ENCODE measurements around the gene SMAD7. TPM values are rescaled to one million over a fixed set of nuclear protein-coding genes. Genes with fewer than 3 reads are reported as not detected.

The SMAD7 gene
- total RNA-seq, 1 donor from 2014 or later: 53.6 TPM

DNA sequence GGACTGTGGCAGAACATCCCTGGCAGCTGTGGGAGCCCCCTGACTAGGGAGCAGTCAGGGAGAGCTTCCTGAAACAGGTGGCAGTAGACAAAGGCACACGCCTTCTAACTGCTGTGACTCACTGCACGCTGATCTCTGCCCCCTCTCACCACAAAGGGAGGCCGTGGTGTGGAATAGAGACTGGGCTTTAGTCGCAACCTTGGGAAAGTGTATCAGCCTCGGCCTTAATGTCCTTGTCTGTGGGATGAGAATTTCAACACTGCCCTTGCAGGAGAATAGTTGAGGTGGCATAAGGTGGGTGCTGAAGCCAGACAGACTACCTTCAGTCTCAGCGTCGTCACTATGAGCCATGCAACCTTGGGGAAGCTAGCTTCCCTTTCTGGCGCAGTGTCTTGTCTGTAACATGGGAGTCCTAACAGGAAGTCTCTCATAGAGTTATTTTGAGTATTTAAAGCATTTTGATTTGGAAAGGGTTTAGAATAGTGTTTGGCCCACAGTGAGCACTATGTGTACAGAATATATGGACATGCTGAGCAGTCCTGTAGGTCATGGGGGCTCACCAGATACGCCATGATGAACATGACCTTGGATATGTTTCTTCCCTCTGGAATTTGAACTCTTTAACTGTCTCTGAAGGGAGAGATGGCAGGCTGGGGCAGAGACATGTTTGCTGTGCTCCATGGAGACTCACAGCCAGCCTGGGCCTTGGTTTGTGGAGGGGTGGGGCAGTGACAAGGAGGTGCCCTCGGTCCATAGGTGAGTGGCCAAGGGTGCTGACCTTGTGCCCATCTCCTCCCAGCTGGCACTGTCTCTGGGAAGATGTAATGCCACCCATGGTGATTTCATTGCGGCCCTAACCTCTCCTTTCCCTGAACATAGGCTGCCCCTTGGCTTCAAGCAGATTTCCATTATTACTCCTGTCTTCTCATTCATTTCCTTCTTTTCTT lies 29.5 kb upstream of the SMAD7 start:
- no peak for TF ChIP-seq CTCF (IDR thresholded peaks at IDR 0.05)
- H3K9me3 Mint-ChIP-seq (ENCODE audit: unreplicated experiment): no peaks in the 10 kb centered on the region
- H3K4me3 Mint-ChIP-seq (ENCODE audit: unreplicated experiment): no peak overlapping the region
- DNase-seq (ENCODE audit: extremely low spot score, unreplicated experiment): no peak
- peaks cover 32% of the 10 kb centered on the region for H3K4me1 Mint-ChIP-seq (ENCODE audit: unreplicated experiment)
- H3K27ac Mint-ChIP-seq (ENCODE audit: unreplicated experiment): peak overlapping the region; percentile 31
- no peaks in the 10 kb centered on the region for H3K27me3 Mint-ChIP-seq (ENCODE audit: unreplicated experiment)
- no peaks in the 10 kb centered on the region for H3K36me3 Mint-ChIP-seq (ENCODE audit: unreplicated experiment)

- no peak for DNase-seq (ENCODE audit: extremely low spot score, unreplicated experiment)
- no peak for TF ChIP-seq CTCF (IDR thresholded peaks at IDR 0.05)
- Mint-ChIP-seq H3K4me3 (ENCODE audit: unreplicated experiment) (no peak overlapping the region), H3K9me3 (ENCODE audit: unreplicated experiment) (no peaks in the 10 kb centered on the region), H3K27me3 (ENCODE audit: unreplicated experiment) (no peaks in the 10 kb centered on the region), H3K4me1 (ENCODE audit: unreplicated experiment) (peaks cover 24% of the 10 kb centered on the region), H3K36me3 (ENCODE audit: unreplicated experiment) (no peaks in the 10 kb centered on the region), H3K27ac (ENCODE audit: unreplicated experiment) (no peak overlapping the region)
Measured at GRCh38 chr18:48977914-48978313, 27.1 kb upstream of the SMAD7 start.

GRCh38 chr18:48975817-48976649 lies 25.3 kb upstream of the SMAD7 start:
- H3K27me3 Mint-ChIP-seq (ENCODE audit: unreplicated experiment): no peaks in the 10 kb centered on the region
- H3K4me1 Mint-ChIP-seq (ENCODE audit: unreplicated experiment): peaks cover 20% of the 10 kb centered on the region
- no peaks in the 10 kb centered on the region for H3K36me3 Mint-ChIP-seq (ENCODE audit: unreplicated experiment)
- peak overlapping the region; percentile 52 for H3K27ac Mint-ChIP-seq (ENCODE audit: unreplicated experiment)
- peak overlapping the region; percentile 70 for H3K4me3 Mint-ChIP-seq (ENCODE audit: unreplicated experiment)
- TF ChIP-seq CTCF (IDR thresholded peaks at IDR 0.05): no peak
- H3K9me3 Mint-ChIP-seq (ENCODE audit: unreplicated experiment): no peaks in the 10 kb centered on the region
- DNase-seq (ENCODE audit: extremely low spot score, unreplicated experiment): no peak

DNA sequence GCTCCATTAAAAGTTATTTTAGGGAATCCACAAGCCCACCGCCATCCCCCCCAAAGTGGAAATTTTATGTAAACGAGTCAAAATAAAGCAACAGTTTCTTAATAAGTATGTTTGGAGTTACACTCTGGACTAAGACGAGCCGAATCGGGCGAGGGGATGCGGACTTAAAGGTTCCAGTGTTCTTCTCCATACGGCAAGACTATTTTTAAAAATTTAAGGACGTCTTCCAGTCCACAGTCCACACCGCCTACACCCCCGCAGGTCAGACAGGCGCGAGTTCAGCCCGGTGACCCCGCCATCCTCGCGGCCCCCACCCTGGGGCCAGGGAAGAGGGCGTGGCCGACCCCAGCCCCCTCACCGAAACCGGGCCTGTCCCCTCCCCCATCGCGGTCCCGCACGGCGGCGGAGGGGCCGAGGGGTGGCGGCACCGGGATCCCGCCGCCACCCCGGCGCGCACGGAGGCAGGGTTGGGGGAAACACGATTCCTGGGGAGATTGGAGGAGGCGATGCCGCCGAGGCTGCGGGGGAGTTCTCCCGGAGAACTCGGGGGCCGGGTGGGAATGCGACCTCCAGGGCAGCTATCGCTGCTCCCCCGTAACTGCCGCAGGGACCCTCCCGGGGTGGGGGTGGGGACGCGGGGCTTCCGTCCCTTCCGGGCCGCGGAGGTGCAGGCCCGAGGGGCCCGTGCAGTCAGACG lies 24.5 kb upstream of the SMAD7 start:
- H3K9me3 Mint-ChIP-seq (ENCODE audit: unreplicated experiment): no peaks in the 10 kb centered on the region
- peak overlapping the region; percentile 75 for H3K4me3 Mint-ChIP-seq (ENCODE audit: unreplicated experiment)
- DNase-seq (ENCODE audit: extremely low spot score, unreplicated experiment): no peak
- no peaks in the 10 kb centered on the region for H3K36me3 Mint-ChIP-seq (ENCODE audit: unreplicated experiment)
- no peak for TF ChIP-seq CTCF (IDR thresholded peaks at IDR 0.05)
- no peaks in the 10 kb centered on the region for H3K27me3 Mint-ChIP-seq (ENCODE audit: unreplicated experiment)
- peak overlapping the region; percentile 71 for H3K27ac Mint-ChIP-seq (ENCODE audit: unreplicated experiment)
- H3K4me1 Mint-ChIP-seq (ENCODE audit: unreplicated experiment): peaks cover 17% of the 10 kb centered on the region
